HepG2 (cell line): Measurements from ENCODE around the gene RPUSD3. TPM values are rescaled to one million over a fixed set of nuclear protein-coding genes. Genes with fewer than 3 reads are reported as not detected.

Experiments
- ATAC-seq: fragments of 200-7000 bp; cut with Tn5 transposase; 3 replicates; pipeline ENCODE4 v1.9.1; 2020; ENCODE audit warnings: mild to moderate bottlenecking, moderate library complexity
- BruUV-seq: library from RNA; stranded (reverse); fragments of 400-500 nt; replicated peaks from 2 replicates; lab custom pipeline; 2021; lab: Mats Ljungman, UMichigan
- CTCF ChIA-PET: fragments of 300-600 bp; formaldehyde crosslinking; extraction: SDS; loops from one replicate; lab custom pipeline; 2021; ENCODE audit warnings: low total read pairs, inconsistent platforms, low intra/inter-chr PET ratio; lab: Yijun Ruan, JAX
- POLR2A ChIA-PET: fragments of 350-600 bp; sonication (Branson Sonifier 250); formaldehyde crosslinking; loops from one replicate; lab custom pipeline; 2020; ENCODE audit warnings: antibody characterized with exemption, inconsistent platforms; lab: Yijun Ruan, JAX
- DNase-seq: peaks from one replicate; pipeline ENCODE4 v3.0.0-alpha.2; 2015; ENCODE audit warnings: low spot score
- FAIRE-seq: peaks from 3 replicates; lab custom pipeline; 2011; peaks lifted over from hg19 to GRCh38; lab: Jason Lieb, UNC
- H2AFZ ChIP-seq: one replicate; pipeline ENCODE4 v1.6.1; 2011; ENCODE audit warnings: low read length, inconsistent platforms
- H3K27ac ChIP-seq: fragments of 300-600 bp; 3 replicates; pipeline ENCODE4 v1.8.0; 2011; ENCODE audit warnings: mixed run types, mild to moderate bottlenecking, mixed read lengths, low read length, inconsistent platforms; ENCODE audit not compliant: insufficient read depth; ENCODE audit errors: extremely low read length
- H3K27me3 ChIP-seq, 2 experiments: fragments of 200-600 bp in 1 of 2; 2 replicates in 1 of 2; 3 replicates in 1 of 2; pipeline versions ENCODE4 v1.6.0 to v1.8.0; 2011; ENCODE audit warnings: low read length in 2 of 2, mild to moderate bottlenecking in 2 of 2, moderate library complexity in 2 of 2, inconsistent platforms in 1 of 2; ENCODE audit not compliant: insufficient read depth in 2 of 2, control insufficient read depth in 1 of 2
- H3K36me3 ChIP-seq, 2 experiments: fragments of 200-600 bp in 1 of 2; replicated peaks in 1 of 2; 2 replicates in 1 of 2; 3 replicates in 1 of 2; pipeline versions ENCODE4 v1.5.1 to v1.8.0; 2011; ENCODE audit warnings: low read length in 2 of 2, inconsistent platforms in 1 of 2; ENCODE audit not compliant: insufficient read depth in 2 of 2, control insufficient read depth in 1 of 2
- H3K4me1 ChIP-seq: 2 replicates; pipeline ENCODE4 v1.5.1; 2012; ENCODE audit warnings: low read length, inconsistent platforms; ENCODE audit not compliant: insufficient read depth
- H3K4me2 ChIP-seq: 2 replicates; pipeline ENCODE4 v1.6.0; 2011; ENCODE audit warnings: low read depth, low read length, inconsistent platforms
- H3K4me3 ChIP-seq, 3 experiments: fragments of 200-600 bp in 1 of 3; sonication (generic), shearing (Covaris generic) in 1 of 3; replicated peaks in 1 of 3; 2 replicates each; pipeline ENCODE4 v1.5.1; 2011 to 2016; ENCODE audit warnings: low read length in 3 of 3, inconsistent platforms in 2 of 3, low read depth in 2 of 3, mild to moderate bottlenecking in 2 of 3, control low read depth in 1 of 3, mixed read lengths in 1 of 3; ENCODE audit not compliant: insufficient read depth in 1 of 3
- H3K79me2 ChIP-seq: one replicate; pipeline ENCODE4 v1.6.1; 2011; ENCODE audit warnings: low read length, inconsistent platforms; ENCODE audit not compliant: insufficient read depth
- H3K9ac ChIP-seq: 2 replicates; pipeline ENCODE4 v1.6.0; 2011; ENCODE audit warnings: mild to moderate bottlenecking, low read depth, low read length, inconsistent platforms; ENCODE audit not compliant: insufficient read depth
- H3K9me3 ChIP-seq: 2 replicates; pipeline ENCODE4 v1.5.1; 2012; ENCODE audit warnings: mild to moderate bottlenecking, low read length
- H4K20me1 ChIP-seq: 2 replicates; pipeline ENCODE4 v1.6.0; 2011; ENCODE audit warnings: inconsistent platforms, mild to moderate bottlenecking, low read length, moderate library complexity; ENCODE audit not compliant: insufficient read depth
- HOXA7 ChIP-seq: sonication (generic); formaldehyde crosslinking; IDR thresholded peaks from 2 replicates; pipeline ENCODE4 v1.8.1; 2022; ENCODE audit warnings: mild to moderate bottlenecking, missing genetic modification reagents, moderate library complexity
- RCOR2 ChIP-seq: IDR thresholded peaks from 2 replicates; pipeline ENCODE4 v1.6.1; 2016; ENCODE audit warnings: missing biosample characterization, missing genetic modification reagents
- SP140L ChIP-seq: sonication (generic); formaldehyde crosslinking; IDR thresholded peaks from 2 replicates; pipeline ENCODE4 v1.4.0; 2020; ENCODE audit warnings: missing genetic modification reagents, borderline replicate concordance
- TARDBP ChIP-seq: sonication (generic); formaldehyde crosslinking; IDR thresholded peaks from 2 replicates; pipeline ENCODE4 v1.8.0; 2022; ENCODE audit warnings: mild to moderate bottlenecking, missing genetic modification reagents
- TGIF2 ChIP-seq: IDR thresholded peaks from 2 replicates; pipeline ENCODE4 v1.6.1; 2016; ENCODE audit warnings: control low read depth, missing compliant biosample characterization
- ZFP36L2 ChIP-seq: sonication (generic); formaldehyde crosslinking; IDR thresholded peaks from 2 replicates; pipeline ENCODE4 v1.4.0; 2020; ENCODE audit warnings: missing genetic modification reagents
- ZNF12 ChIP-seq: sonication (generic); formaldehyde crosslinking; IDR thresholded peaks from 2 replicates; pipeline ENCODE4 v1.5.0; 2020; ENCODE audit warnings: missing genetic modification reagents
- ZNF264 ChIP-seq: sonication (generic); formaldehyde crosslinking; IDR thresholded peaks from 2 replicates; pipeline ENCODE4 v1.4.0; 2020; ENCODE audit warnings: missing genetic modification reagents
- WGBS: methylation state at CpG from one replicate; pipeline ENCODE4 v1.1.6; 2017; ENCODE audit warnings: low lambda C conversion rate; 5-methylcytosine and 5-hydroxymethylcytosine counted together
- in situ Hi-C: cut with HindIII; loops from 2 replicates; pipeline ENCODE4 v1.10.0; 2017; ENCODE audit warnings: low pct_unique_long_range_greater_than_20kb; ENCODE audit not compliant: extremely low pct_ligation_motif_present
- intact Hi-C: fragments of 100-400 bp; cut with micrococcal nuclease; formaldehyde crosslinking; loops from one replicate; pipeline ENCODE4 v1.10.0; 2022; ENCODE audit not compliant: unreplicated experiment
- polyA plus RNA-seq, 8 experiments: library from polyadenylated mRNA; depleted of rRNA in 3 of 8; stranded (reverse) in 7 of 8; unstranded in 1 of 8; fragments of >200 nt; fragmentation: Illumina TruSeq in 4 of 8; extraction: Trizol in 4 of 8; gene quantifications; 2 replicates each; pipeline versions ENCODE4 v1.2.1 to v1.2.3, GENCODE V29; 2011 to 2016; ENCODE audit warnings: low read depth in 4 of 8, missing spikeins in 1 of 8, mixed read lengths in 1 of 8; ENCODE audit not compliant: insufficient read depth in 1 of 8
- total RNA-seq, 5 experiments: library from RNA; depleted of rRNA; stranded (reverse); fragments of >200 nt; fragmentation: Illumina TruSeq; extraction: Trizol; gene quantifications; 2 replicates each; pipeline ENCODE4 v1.2.3, GENCODE V29; 2016; ENCODE audit warnings: low read depth in 1 of 5
- TF ChIP-seq, protein P1 (sequence below): sonication (generic); formaldehyde crosslinking; IDR thresholded peaks from 2 replicates; pipeline ENCODE4 v1.5.1; 2020; ENCODE audit warnings: mild to moderate bottlenecking, missing genetic modification reagents, moderate library complexity
- TF ChIP-seq, protein P2 (sequence below): sonication (generic); formaldehyde crosslinking; IDR thresholded peaks from 2 replicates; pipeline ENCODE4 v1.5.1; 2020; ENCODE audit warnings: mild to moderate bottlenecking, missing genetic modification reagents, moderate library complexity
- TF ChIP-seq, protein P3 (sequence below): sonication (generic); formaldehyde crosslinking; IDR thresholded peaks from 2 replicates; pipeline ENCODE4 v1.8.0; 2022; ENCODE audit warnings: missing genetic modification reagents, mild to moderate bottlenecking, inconsistent platforms, borderline replicate concordance
- TF ChIP-seq, protein P4 (sequence below): IDR thresholded peaks from 2 replicates; pipeline ENCODE4 v1.6.1; 2016; ENCODE audit warnings: low read depth, missing genetic modification reagents, missing compliant biosample characterization

RPUSD3 gene
- total and polyA plus RNA-seq, 2 of the 13 experiments (the other 11 are each of a cell fraction or from before 2014, with no cell fraction given), result 32.1 to 48.7 TPM

DNA sequence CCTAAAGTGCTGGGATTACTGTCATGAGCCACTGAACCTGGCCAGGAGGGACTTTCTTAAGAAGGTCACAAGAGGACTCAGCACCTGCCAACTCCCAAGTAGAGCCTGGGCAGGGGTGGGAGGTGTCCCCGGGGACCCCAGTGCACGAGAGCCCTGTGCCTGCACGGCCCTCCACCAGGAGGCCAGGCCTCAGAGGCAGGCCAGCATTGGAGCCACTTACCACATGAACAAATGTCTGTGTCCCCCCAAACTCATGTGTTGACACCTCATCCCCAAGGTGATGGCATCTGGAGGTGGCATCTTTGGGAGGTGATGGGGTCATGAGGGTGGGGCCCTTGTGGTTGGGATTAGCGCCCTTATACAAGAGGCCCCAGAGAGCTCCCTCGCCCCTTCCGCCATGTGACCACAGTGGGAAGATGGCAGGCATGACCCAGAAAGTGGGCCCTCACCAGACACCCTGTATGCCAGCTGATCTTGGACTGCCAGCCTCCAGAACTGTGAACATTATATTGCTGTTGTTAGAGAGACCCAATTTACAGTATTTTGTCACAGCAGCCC is 3.2 kb upstream of the RPUSD3 start:
- intact Hi-C loops (no loop called here), in situ Hi-C loops (no loop called here)
- H3K4me2 ChIP-seq, result no peak overlapping the region
- H3K9me3 ChIP-seq, result no peaks in the 10 kb centered on the region
- H3K79me2 ChIP-seq, result no peaks in the 10 kb centered on the region
- peaks cover 0 to 6% of the 10 kb centered on the region in 2 experiments; a peak in 3 of 5 replicates for H3K36me3 ChIP-seq
- H3K27ac ChIP-seq, result no peak overlapping the region
- 100% methylated on average over 3 of the region's 6 CpGs for WGBS
- H3K27me3 ChIP-seq, result peaks cover 0 to 5% of the 10 kb centered on the region in 2 experiments; a peak in 1 of 5 replicates
- no peak overlapping the region for H3K4me3 ChIP-seq
- ATAC-seq (no peak), DNase-seq (no peak), FAIRE-seq (no peak)
- ChIA-PET POLR2A (interaction anchor here (1.5 to 1.7 kb wide), 2 partner anchors 17 to 86 kb away, joined by 3 to 4 read pairs; partner anchors contain the start of gene CRELD1), CTCF (no interaction called here)
- no peak overlapping the region for H2AFZ ChIP-seq
- no peaks in the 10 kb centered on the region for H4K20me1 ChIP-seq
- no peak overlapping the region for H3K9ac ChIP-seq
- BruUV-seq, result no TSS peak
- peaks cover 25% of the 10 kb centered on the region for H3K4me1 ChIP-seq
- TF ChIP-seq, protein P1, sequence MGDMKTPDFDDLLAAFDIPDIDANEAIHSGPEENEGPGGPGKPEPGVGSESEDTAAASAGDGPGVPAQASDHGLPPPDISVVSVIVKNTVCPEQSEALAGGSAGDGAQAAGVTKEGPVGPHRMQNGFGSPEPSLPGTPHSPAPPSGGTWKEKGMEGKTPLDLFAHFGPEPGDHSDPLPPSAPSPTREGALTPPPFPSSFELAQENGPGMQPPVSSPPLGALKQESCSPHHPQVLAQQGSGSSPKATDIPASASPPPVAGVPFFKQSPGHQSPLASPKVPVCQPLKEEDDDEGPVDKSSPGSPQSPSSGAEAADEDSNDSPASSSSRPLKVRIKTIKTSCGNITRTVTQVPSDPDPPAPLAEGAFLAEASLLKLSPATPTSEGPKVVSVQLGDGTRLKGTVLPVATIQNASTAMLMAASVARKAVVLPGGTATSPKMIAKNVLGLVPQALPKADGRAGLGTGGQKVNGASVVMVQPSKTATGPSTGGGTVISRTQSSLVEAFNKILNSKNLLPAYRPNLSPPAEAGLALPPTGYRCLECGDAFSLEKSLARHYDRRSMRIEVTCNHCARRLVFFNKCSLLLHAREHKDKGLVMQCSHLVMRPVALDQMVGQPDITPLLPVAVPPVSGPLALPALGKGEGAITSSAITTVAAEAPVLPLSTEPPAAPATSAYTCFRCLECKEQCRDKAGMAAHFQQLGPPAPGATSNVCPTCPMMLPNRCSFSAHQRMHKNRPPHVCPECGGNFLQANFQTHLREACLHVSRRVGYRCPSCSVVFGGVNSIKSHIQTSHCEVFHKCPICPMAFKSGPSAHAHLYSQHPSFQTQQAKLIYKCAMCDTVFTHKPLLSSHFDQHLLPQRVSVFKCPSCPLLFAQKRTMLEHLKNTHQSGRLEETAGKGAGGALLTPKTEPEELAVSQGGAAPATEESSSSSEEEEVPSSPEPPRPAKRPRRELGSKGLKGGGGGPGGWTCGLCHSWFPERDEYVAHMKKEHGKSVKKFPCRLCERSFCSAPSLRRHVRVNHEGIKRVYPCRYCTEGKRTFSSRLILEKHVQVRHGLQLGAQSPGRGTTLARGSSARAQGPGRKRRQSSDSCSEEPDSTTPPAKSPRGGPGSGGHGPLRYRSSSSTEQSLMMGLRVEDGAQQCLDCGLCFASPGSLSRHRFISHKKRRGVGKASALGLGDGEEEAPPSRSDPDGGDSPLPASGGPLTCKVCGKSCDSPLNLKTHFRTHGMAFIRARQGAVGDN (CRISPR knock-in tag), result 0 out of 2 replicates have a peak, but pooled peaks have one; percentile 5
- TF ChIP-seq TARDBP (CRISPR knock-in tag) (no peak), RCOR2 (CRISPR knock-in tag) (no peak), ZNF12 (CRISPR knock-in tag) (0 out of 2 replicates have a peak, but pooled peaks have one; percentile 13), SP140L (CRISPR knock-in tag) (no peak), ZNF264 (CRISPR knock-in tag) (peak; percentile 93), HOXA7 (CRISPR knock-in tag) (no peak), ZFP36L2 (no peak), TGIF2 (CRISPR knock-in tag) (no peak)
- TF ChIP-seq, protein P2, sequence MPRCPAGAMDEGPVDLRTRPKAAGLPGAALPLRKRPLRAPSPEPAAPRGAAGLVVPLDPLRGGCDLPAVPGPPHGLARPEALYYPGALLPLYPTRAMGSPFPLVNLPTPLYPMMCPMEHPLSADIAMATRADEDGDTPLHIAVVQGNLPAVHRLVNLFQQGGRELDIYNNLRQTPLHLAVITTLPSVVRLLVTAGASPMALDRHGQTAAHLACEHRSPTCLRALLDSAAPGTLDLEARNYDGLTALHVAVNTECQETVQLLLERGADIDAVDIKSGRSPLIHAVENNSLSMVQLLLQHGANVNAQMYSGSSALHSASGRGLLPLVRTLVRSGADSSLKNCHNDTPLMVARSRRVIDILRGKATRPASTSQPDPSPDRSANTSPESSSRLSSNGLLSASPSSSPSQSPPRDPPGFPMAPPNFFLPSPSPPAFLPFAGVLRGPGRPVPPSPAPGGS, result no peak
- TF ChIP-seq, protein P3, sequence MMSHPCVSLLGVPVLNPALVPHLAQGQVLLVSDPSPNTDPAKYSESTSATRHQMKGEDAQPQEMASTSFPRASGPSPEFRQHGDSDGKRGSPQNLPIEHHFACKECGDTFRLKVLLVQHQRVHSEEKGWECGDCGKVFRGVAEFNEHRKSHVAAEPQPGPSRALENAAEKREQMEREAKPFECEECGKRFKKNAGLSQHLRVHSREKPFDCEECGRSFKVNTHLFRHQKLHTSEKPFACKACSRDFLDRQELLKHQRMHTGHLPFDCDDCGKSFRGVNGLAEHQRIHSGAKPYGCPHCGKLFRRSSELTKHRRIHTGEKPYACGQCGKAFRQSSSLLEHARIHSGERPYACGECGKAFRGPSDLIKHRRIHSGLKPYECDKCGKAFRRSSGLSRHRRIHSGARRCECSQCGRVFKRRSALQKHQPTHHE (CRISPR knock-in tag), result no peak
- TF ChIP-seq, protein P4, sequence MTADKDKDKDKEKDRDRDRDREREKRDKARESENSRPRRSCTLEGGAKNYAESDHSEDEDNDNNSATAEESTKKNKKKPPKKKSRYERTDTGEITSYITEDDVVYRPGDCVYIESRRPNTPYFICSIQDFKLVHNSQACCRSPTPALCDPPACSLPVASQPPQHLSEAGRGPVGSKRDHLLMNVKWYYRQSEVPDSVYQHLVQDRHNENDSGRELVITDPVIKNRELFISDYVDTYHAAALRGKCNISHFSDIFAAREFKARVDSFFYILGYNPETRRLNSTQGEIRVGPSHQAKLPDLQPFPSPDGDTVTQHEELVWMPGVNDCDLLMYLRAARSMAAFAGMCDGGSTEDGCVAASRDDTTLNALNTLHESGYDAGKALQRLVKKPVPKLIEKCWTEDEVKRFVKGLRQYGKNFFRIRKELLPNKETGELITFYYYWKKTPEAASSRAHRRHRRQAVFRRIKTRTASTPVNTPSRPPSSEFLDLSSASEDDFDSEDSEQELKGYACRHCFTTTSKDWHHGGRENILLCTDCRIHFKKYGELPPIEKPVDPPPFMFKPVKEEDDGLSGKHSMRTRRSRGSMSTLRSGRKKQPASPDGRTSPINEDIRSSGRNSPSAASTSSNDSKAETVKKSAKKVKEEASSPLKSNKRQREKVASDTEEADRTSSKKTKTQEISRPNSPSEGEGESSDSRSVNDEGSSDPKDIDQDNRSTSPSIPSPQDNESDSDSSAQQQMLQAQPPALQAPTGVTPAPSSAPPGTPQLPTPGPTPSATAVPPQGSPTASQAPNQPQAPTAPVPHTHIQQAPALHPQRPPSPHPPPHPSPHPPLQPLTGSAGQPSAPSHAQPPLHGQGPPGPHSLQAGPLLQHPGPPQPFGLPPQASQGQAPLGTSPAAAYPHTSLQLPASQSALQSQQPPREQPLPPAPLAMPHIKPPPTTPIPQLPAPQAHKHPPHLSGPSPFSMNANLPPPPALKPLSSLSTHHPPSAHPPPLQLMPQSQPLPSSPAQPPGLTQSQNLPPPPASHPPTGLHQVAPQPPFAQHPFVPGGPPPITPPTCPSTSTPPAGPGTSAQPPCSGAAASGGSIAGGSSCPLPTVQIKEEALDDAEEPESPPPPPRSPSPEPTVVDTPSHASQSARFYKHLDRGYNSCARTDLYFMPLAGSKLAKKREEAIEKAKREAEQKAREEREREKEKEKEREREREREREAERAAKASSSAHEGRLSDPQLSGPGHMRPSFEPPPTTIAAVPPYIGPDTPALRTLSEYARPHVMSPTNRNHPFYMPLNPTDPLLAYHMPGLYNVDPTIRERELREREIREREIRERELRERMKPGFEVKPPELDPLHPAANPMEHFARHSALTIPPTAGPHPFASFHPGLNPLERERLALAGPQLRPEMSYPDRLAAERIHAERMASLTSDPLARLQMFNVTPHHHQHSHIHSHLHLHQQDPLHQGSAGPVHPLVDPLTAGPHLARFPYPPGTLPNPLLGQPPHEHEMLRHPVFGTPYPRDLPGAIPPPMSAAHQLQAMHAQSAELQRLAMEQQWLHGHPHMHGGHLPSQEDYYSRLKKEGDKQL (CRISPR knock-in tag), result no peak
